GM10266 (cell line): Measurements from ENCODE around the gene OMG.
"Not testable (repeated sequence)": the region's sequence is repeated elsewhere in the genome, so short reads cannot be mapped to it uniquely, and the experiment has no call there.

Experiments used
- DNase-seq: peaks from one replicate; pipeline ENCODE4 v3.0.0; 2012; ENCODE audit errors: extremely low spot score
- TF ChIP-seq, protein P1 (sequence below): IDR thresholded peaks from 2 replicates; pipeline ENCODE4 v1.5.1; 2012; ENCODE audit warnings: mild to moderate bottlenecking, low read depth; ENCODE audit not compliant: control insufficient read depth, insufficient read depth; ENCODE audit errors: missing control alignments

Gene OMG, protein sequence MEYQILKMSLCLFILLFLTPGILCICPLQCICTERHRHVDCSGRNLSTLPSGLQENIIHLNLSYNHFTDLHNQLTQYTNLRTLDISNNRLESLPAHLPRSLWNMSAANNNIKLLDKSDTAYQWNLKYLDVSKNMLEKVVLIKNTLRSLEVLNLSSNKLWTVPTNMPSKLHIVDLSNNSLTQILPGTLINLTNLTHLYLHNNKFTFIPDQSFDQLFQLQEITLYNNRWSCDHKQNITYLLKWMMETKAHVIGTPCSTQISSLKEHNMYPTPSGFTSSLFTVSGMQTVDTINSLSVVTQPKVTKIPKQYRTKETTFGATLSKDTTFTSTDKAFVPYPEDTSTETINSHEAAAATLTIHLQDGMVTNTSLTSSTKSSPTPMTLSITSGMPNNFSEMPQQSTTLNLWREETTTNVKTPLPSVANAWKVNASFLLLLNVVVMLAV

DNA sequence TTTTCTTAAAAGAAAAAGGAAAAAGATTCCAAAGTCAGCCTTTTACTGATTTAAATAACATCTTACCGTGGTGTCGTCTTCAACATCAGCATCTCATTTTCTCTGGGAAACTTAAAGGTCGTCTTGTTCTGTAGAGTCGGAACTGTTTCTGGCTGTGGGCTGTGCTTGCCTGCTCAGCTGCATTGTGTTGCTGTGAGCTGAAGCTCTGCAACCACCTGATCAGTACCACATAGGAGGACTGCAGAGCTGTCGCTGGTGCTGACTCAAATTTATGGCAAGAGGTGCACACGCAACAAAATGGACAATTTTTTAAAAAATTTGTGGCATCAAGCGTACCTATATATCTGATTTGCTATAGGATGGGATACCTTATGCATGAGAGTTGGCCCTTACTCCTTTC lies at the start of gene OMG:
Gene OMG (minus strand): TSS at position 150 of the 400 bp plus-strand sequence. CDS start 908 bp downstream, outside the sequence.
- DNase-seq, result no peak
- TF ChIP-seq, protein P1, sequence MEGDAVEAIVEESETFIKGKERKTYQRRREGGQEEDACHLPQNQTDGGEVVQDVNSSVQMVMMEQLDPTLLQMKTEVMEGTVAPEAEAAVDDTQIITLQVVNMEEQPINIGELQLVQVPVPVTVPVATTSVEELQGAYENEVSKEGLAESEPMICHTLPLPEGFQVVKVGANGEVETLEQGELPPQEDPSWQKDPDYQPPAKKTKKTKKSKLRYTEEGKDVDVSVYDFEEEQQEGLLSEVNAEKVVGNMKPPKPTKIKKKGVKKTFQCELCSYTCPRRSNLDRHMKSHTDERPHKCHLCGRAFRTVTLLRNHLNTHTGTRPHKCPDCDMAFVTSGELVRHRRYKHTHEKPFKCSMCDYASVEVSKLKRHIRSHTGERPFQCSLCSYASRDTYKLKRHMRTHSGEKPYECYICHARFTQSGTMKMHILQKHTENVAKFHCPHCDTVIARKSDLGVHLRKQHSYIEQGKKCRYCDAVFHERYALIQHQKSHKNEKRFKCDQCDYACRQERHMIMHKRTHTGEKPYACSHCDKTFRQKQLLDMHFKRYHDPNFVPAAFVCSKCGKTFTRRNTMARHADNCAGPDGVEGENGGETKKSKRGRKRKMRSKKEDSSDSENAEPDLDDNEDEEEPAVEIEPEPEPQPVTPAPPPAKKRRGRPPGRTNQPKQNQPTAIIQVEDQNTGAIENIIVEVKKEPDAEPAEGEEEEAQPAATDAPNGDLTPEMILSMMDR, result no peak

DNA sequence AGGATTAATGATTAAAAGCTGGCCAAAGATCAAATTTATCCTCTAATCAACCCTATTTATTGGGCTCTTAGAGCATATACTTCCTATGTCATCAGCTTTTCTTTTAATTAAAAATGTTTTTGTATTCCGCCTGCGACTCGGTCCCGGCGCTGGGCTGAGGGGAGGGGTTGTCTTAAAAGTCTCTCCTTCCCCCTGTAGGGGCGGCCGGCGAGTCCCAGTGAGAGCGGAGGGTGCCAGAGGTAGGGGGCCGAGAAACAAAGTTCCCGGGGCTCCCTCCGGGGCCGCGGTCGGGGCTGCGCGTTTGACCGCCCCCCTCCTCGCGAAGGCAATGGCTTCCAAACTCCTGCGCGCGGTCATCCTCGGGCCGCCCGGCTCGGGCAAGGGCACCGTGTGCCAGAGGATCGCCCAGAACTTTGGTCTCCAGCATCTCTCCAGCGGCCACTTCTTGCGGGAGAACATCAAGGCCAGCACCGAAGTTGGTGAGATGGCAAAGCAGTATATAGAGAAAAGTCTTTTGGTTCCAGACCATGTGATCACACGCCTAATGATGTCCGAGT lies 48.2 kb upstream of the OMG start:
- DNase-seq, result not testable (repeated sequence)

DNA sequence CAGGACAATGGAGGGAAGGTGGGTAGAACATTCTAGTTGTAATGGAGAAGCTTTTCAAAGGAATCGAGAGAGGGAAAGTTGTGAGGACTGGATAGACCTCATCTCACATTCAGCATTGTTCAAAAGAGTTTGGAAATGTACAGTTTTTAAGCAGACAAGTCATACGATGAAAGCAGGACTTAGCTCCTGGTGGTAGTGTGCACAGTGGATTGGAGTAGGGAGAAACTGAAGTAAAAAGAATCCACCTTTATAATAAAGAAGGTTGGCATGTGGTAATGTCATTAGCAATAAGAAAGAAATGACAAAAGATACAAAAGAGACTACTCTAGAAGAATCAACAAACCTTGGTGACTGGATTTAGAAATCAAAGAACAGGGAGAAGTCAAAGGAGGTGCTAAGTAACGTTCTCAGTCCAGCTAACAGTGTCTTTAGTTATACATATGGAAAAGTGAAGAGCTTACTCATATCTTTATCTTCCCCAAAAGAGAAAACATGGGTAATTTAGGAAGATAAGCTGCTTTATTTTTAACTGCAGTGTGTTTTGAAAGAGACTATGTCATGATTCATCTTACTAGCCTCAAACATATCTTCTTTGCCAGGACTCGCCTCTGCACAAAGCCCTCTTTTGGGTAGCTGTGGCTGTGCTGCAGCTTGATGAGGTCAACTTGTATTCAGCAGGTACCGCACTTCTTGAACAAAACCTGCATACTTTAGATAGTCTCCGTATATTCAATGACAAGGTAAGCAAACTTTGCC lies 43.0 kb upstream of the OMG start:
- DNase-seq, result no peak
- TF ChIP-seq, protein P1, result no peak

DNA sequence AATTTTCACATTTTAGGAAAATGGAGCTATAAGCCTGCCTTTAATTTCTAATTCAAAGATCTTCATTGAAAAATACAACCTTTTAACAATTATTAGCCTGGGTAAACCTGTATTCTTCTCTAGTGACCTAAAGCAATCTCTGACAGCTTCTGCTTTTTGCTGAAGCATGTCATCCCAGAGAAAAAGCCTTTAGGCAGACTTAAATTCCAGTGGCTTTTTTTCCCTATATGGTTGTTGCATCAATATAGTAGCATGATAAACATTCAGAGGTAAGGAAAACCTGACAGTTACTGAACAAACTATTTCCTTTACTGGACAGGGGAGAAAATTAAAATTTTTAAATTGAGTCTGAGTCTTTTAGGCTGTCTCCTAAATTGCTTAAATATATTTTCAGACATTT lies 32.2 kb upstream of the OMG start:
- TF ChIP-seq, protein P1, result no peak
- DNase-seq, result no peak

DNA sequence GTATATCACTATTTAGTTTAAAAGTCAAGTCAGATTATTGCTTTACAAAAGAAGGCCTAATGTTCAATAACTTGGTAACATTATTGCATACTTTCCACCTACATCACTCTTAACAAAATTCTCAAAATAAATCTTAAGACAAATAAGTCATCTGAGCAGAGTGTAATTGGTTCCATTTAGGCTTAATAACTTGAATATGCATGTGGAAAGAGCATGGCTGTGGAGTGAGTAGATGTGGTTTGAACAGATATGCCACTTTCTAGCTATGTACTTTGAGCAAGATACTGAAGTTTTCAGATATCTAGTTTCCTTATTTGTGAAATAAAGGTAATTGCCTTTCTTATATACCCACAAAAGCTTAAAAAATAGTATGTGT lies 31.1 kb upstream of the OMG start:
- TF ChIP-seq, protein P1, result no peak
- no peak for DNase-seq

DNA sequence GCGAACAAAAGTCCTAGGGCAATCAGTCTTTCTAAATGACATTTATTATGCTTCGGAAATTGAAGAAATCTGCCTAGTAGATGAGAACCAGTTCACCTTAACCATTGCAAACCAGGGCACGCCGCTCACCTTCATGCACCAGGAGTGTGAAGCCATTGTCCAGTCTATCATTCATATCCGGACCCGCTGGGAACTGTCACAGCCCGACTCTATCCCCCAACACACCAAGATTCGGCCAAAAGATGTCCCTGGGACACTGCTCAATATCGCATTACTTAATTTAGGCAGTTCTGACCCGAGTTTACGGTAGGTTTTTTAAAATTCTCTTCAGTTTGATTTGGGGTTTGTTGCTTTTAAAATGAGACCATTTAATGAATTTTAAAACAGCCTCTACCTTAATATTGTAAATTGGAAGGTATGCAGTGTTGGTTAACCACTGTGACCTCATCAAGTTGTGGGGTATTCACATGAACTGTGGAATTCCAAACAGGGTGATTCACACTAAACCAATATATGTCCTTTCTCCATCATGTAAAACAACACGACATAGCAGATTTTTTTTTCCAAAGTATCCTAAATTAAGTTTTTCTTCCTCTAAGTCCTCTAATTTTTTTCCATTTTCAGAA lies 30.6 kb upstream of the OMG start:
- no peak for DNase-seq

DNA sequence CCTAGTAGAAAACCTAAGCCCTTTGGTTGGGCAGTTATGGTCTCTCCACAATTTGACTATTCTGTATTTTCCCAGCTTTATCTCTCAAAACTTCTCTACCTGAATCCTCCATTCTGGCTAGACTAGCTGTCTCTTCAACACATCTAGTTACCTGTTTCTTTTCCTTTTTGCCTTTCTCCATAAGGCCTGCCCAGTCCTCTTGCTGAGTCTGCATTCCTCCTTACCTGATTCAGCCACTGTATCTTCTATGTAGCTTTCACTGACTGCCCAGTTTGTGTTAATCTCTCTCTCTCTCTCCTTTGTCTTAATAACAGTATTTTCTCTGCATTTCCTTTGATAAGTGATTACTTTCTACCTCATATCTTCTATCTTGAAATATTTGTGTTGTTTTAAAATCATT lies 26.5 kb upstream of the OMG start:
- DNase-seq, result no peak
- TF ChIP-seq, protein P1, result no peak

More for the DNA sequence above, 30.6 kb upstream of the OMG start:
- TF ChIP-seq, protein P1, result no peak
